Neural crest cell (in vitro differentiated cells): ENCODE results near the gene RAB3IL1. TPM values are rescaled to one million over a fixed set of nuclear protein-coding genes. Genes with fewer than 3 reads are reported as not detected.
"Not testable (repeated sequence)": the region's sequence is repeated elsewhere in the genome, so short reads cannot be mapped to it uniquely, and the experiment has no call there.

Experiments
- DNase-seq: peaks from one replicate; pipeline ENCODE4 v3.0.0; 2021; ENCODE audit warnings: low read depth, mixed read lengths, low spot score
- H3K27ac Mint-ChIP-seq: one replicate; pipeline ENCODE4 v1.8.0; 2021; ENCODE audit warnings: mild to moderate bottlenecking, mixed read lengths; ENCODE audit not compliant: unreplicated experiment
- H3K27me3 Mint-ChIP-seq: 2 replicates; pipeline ENCODE4 v1.8.0; 2021; ENCODE audit warnings: low read depth, mild to moderate bottlenecking, mixed read lengths
- H3K36me3 Mint-ChIP-seq: 2 replicates; pipeline ENCODE4 v1.8.0; 2021; ENCODE audit warnings: low read depth, mild to moderate bottlenecking, mixed read lengths
- H3K4me1 Mint-ChIP-seq: 2 replicates; pipeline ENCODE4 v1.8.0; 2021; ENCODE audit warnings: mixed read lengths
- H3K4me3 Mint-ChIP-seq: one replicate; pipeline ENCODE4 v1.8.0; 2021; ENCODE audit warnings: mild to moderate bottlenecking, mixed read lengths
- H3K9me3 Mint-ChIP-seq: 2 replicates; pipeline ENCODE4 v1.8.0; 2021; ENCODE audit warnings: mixed read lengths
- total RNA-seq: library from RNA; stranded (reverse); gene quantifications from 2 replicates; pipeline ENCODE4 v1.2.1, GENCODE V29; 2021
- TF ChIP-seq, protein P1 (sequence below): fragments of 200-600 bp; sonication (generic); conservative IDR thresholded peaks from 2 replicates; pipeline ENCODE4 v1.5.0; 2021; ENCODE audit warnings: antibody characterized with exemption, mild to moderate bottlenecking

The RAB3IL1 gene
- total RNA-seq, 1 donor from 2014 or later, result 3.4 TPM

- Mint-ChIP-seq H3K4me3 (no peak overlapping the region), H3K4me1 (peaks cover 18% of the 10 kb centered on the region), H3K36me3 (no peaks in the 10 kb centered on the region), H3K27ac (no peak overlapping the region), H3K9me3 (no peaks in the 10 kb centered on the region), H3K27me3 (no peaks in the 10 kb centered on the region)
- TF ChIP-seq, protein P1, sequence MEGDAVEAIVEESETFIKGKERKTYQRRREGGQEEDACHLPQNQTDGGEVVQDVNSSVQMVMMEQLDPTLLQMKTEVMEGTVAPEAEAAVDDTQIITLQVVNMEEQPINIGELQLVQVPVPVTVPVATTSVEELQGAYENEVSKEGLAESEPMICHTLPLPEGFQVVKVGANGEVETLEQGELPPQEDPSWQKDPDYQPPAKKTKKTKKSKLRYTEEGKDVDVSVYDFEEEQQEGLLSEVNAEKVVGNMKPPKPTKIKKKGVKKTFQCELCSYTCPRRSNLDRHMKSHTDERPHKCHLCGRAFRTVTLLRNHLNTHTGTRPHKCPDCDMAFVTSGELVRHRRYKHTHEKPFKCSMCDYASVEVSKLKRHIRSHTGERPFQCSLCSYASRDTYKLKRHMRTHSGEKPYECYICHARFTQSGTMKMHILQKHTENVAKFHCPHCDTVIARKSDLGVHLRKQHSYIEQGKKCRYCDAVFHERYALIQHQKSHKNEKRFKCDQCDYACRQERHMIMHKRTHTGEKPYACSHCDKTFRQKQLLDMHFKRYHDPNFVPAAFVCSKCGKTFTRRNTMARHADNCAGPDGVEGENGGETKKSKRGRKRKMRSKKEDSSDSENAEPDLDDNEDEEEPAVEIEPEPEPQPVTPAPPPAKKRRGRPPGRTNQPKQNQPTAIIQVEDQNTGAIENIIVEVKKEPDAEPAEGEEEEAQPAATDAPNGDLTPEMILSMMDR, result no peak
- DNase-seq, result no peak
Observed at GRCh38 chr11:61883327-61883726, 34.0 kb downstream of the RAB3IL1 start.

GRCh38 chr11:61882879-61883278, 34.5 kb downstream of the RAB3IL1 start:
- Mint-ChIP-seq H3K9me3 (no peaks in the 10 kb centered on the region), H3K27me3 (no peaks in the 10 kb centered on the region), H3K4me3 (no peak overlapping the region), H3K4me1 (peaks cover 18% of the 10 kb centered on the region), H3K36me3 (no peaks in the 10 kb centered on the region), H3K27ac (no peak overlapping the region)
- no peak for DNase-seq
- TF ChIP-seq, protein P1, result no peak

GRCh38 chr11:61882267-61882666, 35.1 kb downstream of the RAB3IL1 start:
- peaks cover 18% of the 10 kb centered on the region for H3K4me1 Mint-ChIP-seq
- H3K27me3 Mint-ChIP-seq, DNase-seq, H3K4me3 Mint-ChIP-seq, H3K36me3 Mint-ChIP-seq, H3K27ac Mint-ChIP-seq, H3K9me3 Mint-ChIP-seq: not testable (repeated sequence)

- TF ChIP-seq, protein P1, result no peak
- no peaks in the 10 kb centered on the region for H3K27me3 Mint-ChIP-seq
- H3K4me1 Mint-ChIP-seq, result peaks cover 18% of the 10 kb centered on the region
- no peak overlapping the region for H3K4me3 Mint-ChIP-seq
- no peak for DNase-seq
- no peak overlapping the region for H3K27ac Mint-ChIP-seq
- H3K36me3 Mint-ChIP-seq, result no peaks in the 10 kb centered on the region
- no peaks in the 10 kb centered on the region for H3K9me3 Mint-ChIP-seq
Observed at GRCh38 chr11:61881397-61881796, 36.0 kb downstream of the RAB3IL1 start.

GRCh38 chr11:61880454-61880853, 36.9 kb downstream of the RAB3IL1 start:
- peaks cover 18% of the 10 kb centered on the region for H3K4me1 Mint-ChIP-seq
- H3K27me3 Mint-ChIP-seq, result no peaks in the 10 kb centered on the region
- no peak overlapping the region for H3K27ac Mint-ChIP-seq
- TF ChIP-seq, protein P1, result no peak
- DNase-seq, result no peak
- no peak overlapping the region for H3K4me3 Mint-ChIP-seq
- no peaks in the 10 kb centered on the region for H3K9me3 Mint-ChIP-seq
- H3K36me3 Mint-ChIP-seq, result no peaks in the 10 kb centered on the region

- H3K27ac Mint-ChIP-seq, result no peak overlapping the region
- H3K4me1 Mint-ChIP-seq, result peaks cover 18% of the 10 kb centered on the region
- H3K27me3 Mint-ChIP-seq, result no peaks in the 10 kb centered on the region
- H3K9me3 Mint-ChIP-seq, result no peaks in the 10 kb centered on the region
- TF ChIP-seq, protein P1, result no peak
- H3K36me3 Mint-ChIP-seq, result no peaks in the 10 kb centered on the region
- no peak for DNase-seq
- no peak overlapping the region for H3K4me3 Mint-ChIP-seq
Observed at GRCh38 chr11:61880031-61880430, 37.3 kb downstream of the RAB3IL1 start.
